ENCODE data around the gene AS3MT.
"Not testable (repeated sequence)": the region's sequence is repeated elsewhere in the genome, so short reads cannot be mapped to it uniquely, and the experiment has no call there.

The AS3MT gene

GRCh38 chr10:102838276-102838927 lies 30.9 kb upstream of the AS3MT start:
- H3K9me3 ChIP-seq (ENCODE audit: insufficient read depth, low read depth, low read length) = peaks cover 10% of the 10 kb centered on the region
- H2AFZ ChIP-seq (ENCODE audit: insufficient read depth, low read length, poor library complexity); H2BK5ac ChIP-seq (ENCODE audit: low read depth, low read length, poor library complexity); H3K23ac ChIP-seq (ENCODE audit: low read length); H3K27ac ChIP-seq (ENCODE audit: low read depth, low read length); H4K8ac ChIP-seq (ENCODE audit: low read depth, low read length); DNase-seq; H3K4me2 ChIP-seq (ENCODE audit: low read length); H3K4me1 ChIP-seq (ENCODE audit: control insufficient read depth in 1 of 2, insufficient read depth in 2 of 2, low read length in 2 of 2); H4K91ac ChIP-seq (ENCODE audit: low read depth, low read length); H2BK12ac ChIP-seq (ENCODE audit: low read length); H3K27me3 ChIP-seq (ENCODE audit: insufficient read depth, low read length); H3K79me1 ChIP-seq (ENCODE audit: low read length); H3K14ac ChIP-seq (ENCODE audit: low read length); H2AK5ac ChIP-seq (ENCODE audit: low read length); H3K79me2 ChIP-seq (ENCODE audit: control insufficient read depth, insufficient read depth, low read length, poor library complexity); H3K9ac ChIP-seq (ENCODE audit: low read length); H3K18ac ChIP-seq (ENCODE audit: low read length); H4K12ac ChIP-seq (ENCODE audit: low read depth, low read length); H2BK120ac ChIP-seq (ENCODE audit: insufficient read depth, low read length, poor library complexity); H3K36me3 ChIP-seq (ENCODE audit: control insufficient read depth in 1 of 2, insufficient read depth in 2 of 2, low read length in 2 of 2); H3K4ac ChIP-seq (ENCODE audit: low read depth, low read length); H3K4me3 ChIP-seq (ENCODE audit: low read depth, low read length): not testable (repeated sequence)
- WGBS (ENCODE audit: extremely low coverage, insufficient coverage, insufficient read length) = no CpG with 5 or more reads among the region's 9 CpGs

- no peak overlapping the region for H4K12ac ChIP-seq (ENCODE audit: low read depth, low read length)
- no peak overlapping the region for H3K27ac ChIP-seq (ENCODE audit: low read depth, low read length)
- no peaks in the 10 kb centered on the region for H3K36me3 ChIP-seq (ENCODE audit: control insufficient read depth in 1 of 2, insufficient read depth in 2 of 2, low read length in 2 of 2)
- no peak overlapping the region for H2BK12ac ChIP-seq (ENCODE audit: low read length)
- no peaks in the 10 kb centered on the region for H3K79me2 ChIP-seq (ENCODE audit: control insufficient read depth, insufficient read depth, low read length, poor library complexity)
- H4K91ac ChIP-seq (ENCODE audit: low read depth, low read length) = no peak overlapping the region
- H2BK120ac ChIP-seq (ENCODE audit: insufficient read depth, low read length, poor library complexity) = no peak overlapping the region
- H3K18ac ChIP-seq (ENCODE audit: low read length) = no peak overlapping the region
- no peak overlapping the region for H3K4me2 ChIP-seq (ENCODE audit: low read length)
- H3K23ac ChIP-seq (ENCODE audit: low read length) = no peak overlapping the region
- H3K4ac ChIP-seq (ENCODE audit: low read depth, low read length) = no peak overlapping the region
- H2BK5ac ChIP-seq (ENCODE audit: low read depth, low read length, poor library complexity) = no peak overlapping the region
- H3K4me3 ChIP-seq (ENCODE audit: low read depth, low read length) = no peak overlapping the region
- H3K79me1 ChIP-seq (ENCODE audit: low read length) = no peaks in the 10 kb centered on the region
- no peak overlapping the region for H2AFZ ChIP-seq (ENCODE audit: insufficient read depth, low read length, poor library complexity)
- H3K27me3 ChIP-seq (ENCODE audit: insufficient read depth, low read length) = no peaks in the 10 kb centered on the region
- H3K9me3 ChIP-seq (ENCODE audit: insufficient read depth, low read depth, low read length) = peaks cover 13% of the 10 kb centered on the region
- H3K4me1 ChIP-seq (ENCODE audit: control insufficient read depth in 1 of 2, insufficient read depth in 2 of 2, low read length in 2 of 2) = no peaks in the 10 kb centered on the region
- no peak overlapping the region for H4K8ac ChIP-seq (ENCODE audit: low read depth, low read length)
- WGBS (ENCODE audit: extremely low coverage, insufficient coverage, insufficient read length) = no CpG with 5 or more reads among the region's 11 CpGs
- H2AK5ac ChIP-seq (ENCODE audit: low read length) = no peak overlapping the region
- H3K9ac ChIP-seq (ENCODE audit: low read length) = no peak overlapping the region
- no peak overlapping the region for H3K14ac ChIP-seq (ENCODE audit: low read length)
- no peak for DNase-seq
Measured at GRCh38 chr10:102841827-102842345, 27.4 kb upstream of the AS3MT start.

GRCh38 chr10:102843139-102843538 lies 26.1 kb upstream of the AS3MT start:
- not testable (repeated sequence) for H3K4ac ChIP-seq (ENCODE audit: low read depth, low read length); H4K12ac ChIP-seq (ENCODE audit: low read depth, low read length); H3K23ac ChIP-seq (ENCODE audit: low read length); H2AK5ac ChIP-seq (ENCODE audit: low read length); H3K4me1 ChIP-seq (ENCODE audit: control insufficient read depth in 1 of 2, insufficient read depth in 2 of 2, low read length in 2 of 2); H3K4me3 ChIP-seq (ENCODE audit: low read depth, low read length); H3K27ac ChIP-seq (ENCODE audit: low read depth, low read length); H3K4me2 ChIP-seq (ENCODE audit: low read length); H4K8ac ChIP-seq (ENCODE audit: low read depth, low read length); H2AFZ ChIP-seq (ENCODE audit: insufficient read depth, low read length, poor library complexity); H3K36me3 ChIP-seq (ENCODE audit: control insufficient read depth in 1 of 2, insufficient read depth in 2 of 2, low read length in 2 of 2); H3K79me2 ChIP-seq (ENCODE audit: control insufficient read depth, insufficient read depth, low read length, poor library complexity); H3K9ac ChIP-seq (ENCODE audit: low read length); H3K18ac ChIP-seq (ENCODE audit: low read length); H4K91ac ChIP-seq (ENCODE audit: low read depth, low read length); H3K14ac ChIP-seq (ENCODE audit: low read length); H3K9me3 ChIP-seq (ENCODE audit: insufficient read depth, low read depth, low read length); H2BK120ac ChIP-seq (ENCODE audit: insufficient read depth, low read length, poor library complexity); DNase-seq; H2BK5ac ChIP-seq (ENCODE audit: low read depth, low read length, poor library complexity); H3K79me1 ChIP-seq (ENCODE audit: low read length); H2BK12ac ChIP-seq (ENCODE audit: low read length); H3K27me3 ChIP-seq (ENCODE audit: insufficient read depth, low read length)
- no CpG with 5 or more reads among the region's 8 CpGs for WGBS (ENCODE audit: extremely low coverage, insufficient coverage, insufficient read length)

- H2BK5ac ChIP-seq (ENCODE audit: low read depth, low read length, poor library complexity); H3K9me3 ChIP-seq (ENCODE audit: insufficient read depth, low read depth, low read length); H3K79me2 ChIP-seq (ENCODE audit: control insufficient read depth, insufficient read depth, low read length, poor library complexity); H3K79me1 ChIP-seq (ENCODE audit: low read length); H3K4me2 ChIP-seq (ENCODE audit: low read length); H3K4me3 ChIP-seq (ENCODE audit: low read depth, low read length); DNase-seq; H4K12ac ChIP-seq (ENCODE audit: low read depth, low read length); H4K91ac ChIP-seq (ENCODE audit: low read depth, low read length); H3K4me1 ChIP-seq (ENCODE audit: control insufficient read depth in 1 of 2, insufficient read depth in 2 of 2, low read length in 2 of 2); H3K36me3 ChIP-seq (ENCODE audit: control insufficient read depth in 1 of 2, insufficient read depth in 2 of 2, low read length in 2 of 2); H2BK120ac ChIP-seq (ENCODE audit: insufficient read depth, low read length, poor library complexity); H2BK12ac ChIP-seq (ENCODE audit: low read length); H3K4ac ChIP-seq (ENCODE audit: low read depth, low read length); H3K23ac ChIP-seq (ENCODE audit: low read length); H2AFZ ChIP-seq (ENCODE audit: insufficient read depth, low read length, poor library complexity); H3K27me3 ChIP-seq (ENCODE audit: insufficient read depth, low read length); H4K8ac ChIP-seq (ENCODE audit: low read depth, low read length); H3K9ac ChIP-seq (ENCODE audit: low read length); H3K27ac ChIP-seq (ENCODE audit: low read depth, low read length); H2AK5ac ChIP-seq (ENCODE audit: low read length); H3K14ac ChIP-seq (ENCODE audit: low read length); H3K18ac ChIP-seq (ENCODE audit: low read length): not testable (repeated sequence)
- no CpG with 5 or more reads among the region's 6 CpGs for WGBS (ENCODE audit: extremely low coverage, insufficient coverage, insufficient read length)
Measured at GRCh38 chr10:102844190-102844776, 25.0 kb upstream of the AS3MT start.

Data from trophoblast cell (in vitro differentiated cells and primary cell).